Coronary artery (tissue), 2 donors: Measurements from ENCODE around the gene CDHR3.

Experiments used
- DNase-seq: peaks from one replicate; pipeline ENCODE4 v3.0.0-alpha.2; 2017; ENCODE audit warnings: low spot score
- H3K27ac ChIP-seq, 2 donors: fragments of 200-600 bp; sonication (generic); one replicate each; pipeline ENCODE4 v1.5.1; 2016 to 2019
- H3K4me3 ChIP-seq: fragments of 200-600 bp; sonication (generic); 2 replicates; pipeline ENCODE4 v1.5.1; 2016; ENCODE audit warnings: mild to moderate bottlenecking, moderate library complexity
- CTCF ChIP-seq: fragments of 200-600 bp; sonication (generic); IDR thresholded peaks from one replicate; pipeline ENCODE4 v1.5.1; 2019; ENCODE audit warnings: antibody characterized with exemption

The CDHR3 gene

GRCh38 chr7:106058928-106059324 is 95.9 kb downstream of the CDHR3 start:
- no peak for TF ChIP-seq CTCF
- DNase-seq = no peak
- Histone ChIP-seq H3K27ac (no peak overlapping the region), H3K4me3 (no peak overlapping the region)

- H3K27ac ChIP-seq = no peak overlapping the region
Observed at GRCh38 chr7:106059556-106059955, 96.5 kb downstream of the CDHR3 start.

GRCh38 chr7:106060394-106060920 is 97.4 kb downstream of the CDHR3 start:
- no peak for TF ChIP-seq CTCF
- peak; percentile 38 for DNase-seq
- Histone ChIP-seq H3K4me3 (no peak overlapping the region), H3K27ac (no peak overlapping the region)

More at GRCh38 chr7:106059556-106059955, 96.5 kb downstream of the CDHR3 start:
- peak; percentile 22 for DNase-seq
- H3K4me3 ChIP-seq = no peak overlapping the region
- TF ChIP-seq CTCF = no peak

- no peak for DNase-seq
- H3K27ac ChIP-seq = no peak overlapping the region
- no peak overlapping the region for H3K4me3 ChIP-seq
- no peak for TF ChIP-seq CTCF
Observed at GRCh38 chr7:106061301-106061979, 98.4 kb downstream of the CDHR3 start.

DNA sequence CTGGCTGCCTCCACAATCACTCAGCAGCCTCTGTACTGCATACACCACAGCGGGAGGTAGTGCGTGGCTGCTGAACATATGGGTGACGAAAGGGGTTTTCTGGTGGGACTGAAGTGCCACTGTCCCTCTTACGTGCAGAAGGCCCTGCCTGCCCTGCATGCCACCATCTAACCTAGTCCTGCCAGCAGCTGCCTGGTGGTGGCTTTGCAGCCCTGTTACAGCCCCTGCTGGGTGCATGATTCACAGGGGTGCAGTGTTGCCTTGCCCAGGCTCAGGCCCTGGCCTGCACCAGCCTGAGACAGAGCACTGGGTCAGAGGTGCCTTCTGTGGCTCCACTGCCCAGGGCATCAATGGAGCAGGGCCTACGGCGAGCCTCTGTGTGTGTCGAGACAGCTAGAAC is 98.9 kb downstream of the CDHR3 start:
- Histone ChIP-seq H3K27ac (no peak overlapping the region), H3K4me3 (no peak overlapping the region)
- TF ChIP-seq CTCF = no peak
- no peak for DNase-seq

- no peak for DNase-seq
- no peak overlapping the region for H3K4me3 ChIP-seq
- no peak overlapping the region for H3K27ac ChIP-seq
- no peak for TF ChIP-seq CTCF
Observed at GRCh38 chr7:106062521-106062931, 99.5 kb downstream of the CDHR3 start.

- no peak for TF ChIP-seq CTCF
- Histone ChIP-seq H3K27ac (no peak overlapping the region), H3K4me3 (no peak overlapping the region)
- no peak for DNase-seq
Observed at GRCh38 chr7:106063024-106063423, 100.0 kb downstream of the CDHR3 start.
